SK-N-MC (cell line): ENCODE results near the gene ACOX1.

Experiments
- EZH2 ChIP-seq: fragments of 200-600 bp; sonication (generic); IDR thresholded peaks from one replicate; pipeline ENCODE4 v1.6.1; 2017; ENCODE audit warnings: antibody characterized with exemption
- POLR2AphosphoS5 ChIP-seq: IDR thresholded peaks from 2 replicates; pipeline ENCODE4 v1.6.1; 2012; ENCODE audit warnings: mild to moderate bottlenecking, low read depth, low read length, borderline replicate concordance

DNA sequence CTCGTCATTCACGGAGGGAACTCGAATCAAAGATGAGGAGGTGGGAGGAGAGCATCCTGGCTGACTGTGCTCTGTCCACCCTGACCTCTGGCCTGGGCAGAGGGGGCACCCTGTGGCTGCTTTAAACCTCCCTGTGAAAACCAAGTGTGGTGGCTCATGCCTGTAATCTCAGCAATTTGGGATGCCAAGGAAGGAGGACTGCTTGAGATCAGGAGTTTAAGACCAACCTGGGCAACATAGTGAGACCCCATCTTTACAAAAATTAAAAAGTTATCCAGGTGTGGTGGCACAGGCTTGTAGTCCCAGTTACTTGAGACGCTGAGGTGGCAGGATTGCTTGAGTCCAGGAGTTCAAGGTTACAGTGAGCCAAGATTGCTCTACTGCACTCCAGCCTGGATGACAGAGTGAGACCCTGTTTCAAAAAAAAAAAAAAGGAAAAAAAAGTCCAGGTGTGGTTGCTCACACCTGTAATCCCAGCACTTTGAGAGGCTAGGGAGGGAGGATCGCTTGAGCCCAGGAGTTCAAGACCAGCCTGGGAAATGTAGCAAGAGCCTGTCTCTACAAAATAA, 15.9 kb upstream of the ACOX1 start:
- TF ChIP-seq POLR2AphosphoS5 (no peak), EZH2 (no peak)
